ENCODE measurements around the gene ZNF835. TPM values are rescaled to one million over a fixed set of nuclear protein-coding genes. Genes with fewer than 3 reads are reported as not detected.

Gene ZNF835
- total RNA-seq, 1 experiment from 2014 or later: 3.2 TPM

DNA sequence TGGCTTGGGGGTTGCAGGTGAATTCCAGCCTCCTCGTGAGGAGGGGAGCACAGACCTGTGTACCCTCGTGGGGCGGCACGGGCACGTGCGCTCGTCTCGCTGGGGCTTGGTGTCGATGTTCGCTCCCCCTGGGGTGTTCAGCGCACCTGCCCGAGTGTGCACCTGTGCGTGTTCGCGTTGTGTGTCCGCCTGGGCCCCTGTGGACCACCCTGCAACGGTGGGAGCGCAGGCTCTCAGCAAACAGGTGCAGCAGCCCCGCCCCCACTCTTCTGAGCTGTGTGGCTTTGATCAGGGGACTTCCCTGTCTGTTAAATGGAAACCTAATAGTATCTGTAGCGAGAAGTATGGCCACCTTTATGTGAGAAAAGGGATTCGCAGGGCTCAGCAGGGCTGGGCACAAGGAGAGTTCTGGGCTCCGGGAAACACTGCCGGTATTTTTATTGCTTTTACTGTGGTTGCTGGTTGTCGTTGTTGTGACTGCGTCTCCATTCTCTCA lies 28.0 kb downstream of the ZNF835 start:
- intact Hi-C loops (cut with micrococcal nuclease; ENCODE audit: unreplicated experiment): no loop called here
- Histone ChIP-seq H3K9me3 (ENCODE audit: low read depth, low read length, poor library complexity, severe bottlenecking) (peaks cover 15% of the 10 kb centered on the region), H3K27ac (ENCODE audit: low read depth, low read length, poor library complexity, severe bottlenecking) (no peak overlapping the region), H3K27me3 (replicated peaks; ENCODE audit: insufficient read depth, low read depth, low read length, poor library complexity) (peaks cover 24% of the 10 kb centered on the region), H3K4me1 (ENCODE audit: insufficient read depth, low read length, poor library complexity, severe bottlenecking) (no peaks in the 10 kb centered on the region), H3K36me3 (ENCODE audit: insufficient read depth, low read length, poor library complexity, severe bottlenecking) (no peaks in the 10 kb centered on the region), H3K4me3 (ENCODE audit: low read depth, low read length, poor library complexity, severe bottlenecking) (no peak overlapping the region)
- BruUV-seq (replicated peaks): no TSS peak
- no peak for DNase-seq (ENCODE audit: low spot score)
- TF ChIP-seq CTCF (conservative IDR thresholded peaks at IDR 0.05; ENCODE audit: low read depth, low read length) (no peak), EZH2 (IDR thresholded peaks at IDR 0.05; ENCODE audit: borderline replicate concordance, low read depth, low read length, poor library complexity, severe bottlenecking) (no peak)
- CTCF ChIA-PET: no interaction called here
- POLR2A ChIA-PET (ENCODE audit: low non-redundant PET): no interaction called here

- H3K4me3 ChIP-seq (ENCODE audit: low read depth, low read length, poor library complexity, severe bottlenecking): no peak within 1 kb of the TSS
- TF ChIP-seq CTCF (conservative IDR thresholded peaks at IDR 0.05; ENCODE audit: low read depth, low read length): no peak
- no peak for TF ChIP-seq EZH2 (IDR thresholded peaks at IDR 0.05; ENCODE audit: borderline replicate concordance, low read depth, low read length, poor library complexity, severe bottlenecking)
- no peak for DNase-seq (ENCODE audit: low spot score)
- POLR2A ChIA-PET (ENCODE audit: low non-redundant PET): no interaction called here
- peaks cover 19% of the 10 kb centered on the region for H3K9me3 ChIP-seq (ENCODE audit: low read depth, low read length, poor library complexity, severe bottlenecking)
- H3K27ac ChIP-seq (ENCODE audit: low read depth, low read length, poor library complexity, severe bottlenecking): no peak within 1 kb of the TSS
- BruUV-seq (replicated peaks): no TSS peak
- H3K4me1 ChIP-seq (ENCODE audit: insufficient read depth, low read length, poor library complexity, severe bottlenecking): no peaks in the 10 kb centered on the region
- CTCF ChIA-PET: no interaction called here
- intact Hi-C loops (cut with micrococcal nuclease; ENCODE audit: unreplicated experiment): no loop called here
- no peaks in the 10 kb centered on the region for H3K36me3 ChIP-seq (ENCODE audit: insufficient read depth, low read length, poor library complexity, severe bottlenecking)
- peaks cover 24% of the 10 kb centered on the region for H3K27me3 ChIP-seq (replicated peaks; ENCODE audit: insufficient read depth, low read depth, low read length, poor library complexity)
Observed at GRCh38 chr19:56642711-56643459, 28.7 kb downstream of the ZNF835 start, which contains the start of gene SMIM17. Gene SMIM17, plus strand, starts transcription at chr19:56643159. Its CDS starts 2,509 bp downstream, at chr19:56645668.

DNA sequence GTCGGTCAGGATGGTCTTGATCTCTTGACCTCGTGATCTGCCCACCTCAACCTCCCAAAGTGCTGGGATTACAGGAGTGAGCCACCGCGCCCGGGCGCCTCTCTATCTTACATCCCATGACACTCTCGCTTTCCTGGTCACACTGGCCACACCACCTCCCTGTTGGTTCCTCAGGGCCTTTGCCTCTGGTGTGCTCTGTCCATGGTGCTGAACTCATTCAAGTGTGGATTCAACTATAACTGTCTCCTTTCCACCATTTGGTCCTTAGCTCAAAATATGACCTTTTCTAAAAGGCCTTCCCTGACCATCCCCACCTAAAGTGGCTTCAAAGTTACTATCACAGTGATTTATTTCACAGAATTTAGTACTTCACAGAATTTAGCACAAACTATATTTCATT lies 32.3 kb downstream of the ZNF835 start:
- Histone ChIP-seq H3K9me3 (ENCODE audit: low read depth, low read length, poor library complexity, severe bottlenecking) (peaks cover 29% of the 10 kb centered on the region), H3K27me3 (replicated peaks; ENCODE audit: insufficient read depth, low read depth, low read length, poor library complexity) (peaks cover 22% of the 10 kb centered on the region), H3K36me3 (ENCODE audit: insufficient read depth, low read length, poor library complexity, severe bottlenecking) (no peaks in the 10 kb centered on the region), H3K27ac (ENCODE audit: low read depth, low read length, poor library complexity, severe bottlenecking) (no peak overlapping the region), H3K4me1 (ENCODE audit: insufficient read depth, low read length, poor library complexity, severe bottlenecking) (no peaks in the 10 kb centered on the region), H3K4me3 (ENCODE audit: low read depth, low read length, poor library complexity, severe bottlenecking) (no peak overlapping the region)
- CTCF ChIA-PET: no interaction called here
- POLR2A ChIA-PET (ENCODE audit: low non-redundant PET): no interaction called here
- BruUV-seq (replicated peaks): no TSS peak
- intact Hi-C loops (cut with micrococcal nuclease; ENCODE audit: unreplicated experiment): no loop called here
- DNase-seq (ENCODE audit: low spot score): peak; percentile 45
- no peak for TF ChIP-seq CTCF (conservative IDR thresholded peaks at IDR 0.05; ENCODE audit: low read depth, low read length)
